ENCODE data around the gene FAM174B.

DNA sequence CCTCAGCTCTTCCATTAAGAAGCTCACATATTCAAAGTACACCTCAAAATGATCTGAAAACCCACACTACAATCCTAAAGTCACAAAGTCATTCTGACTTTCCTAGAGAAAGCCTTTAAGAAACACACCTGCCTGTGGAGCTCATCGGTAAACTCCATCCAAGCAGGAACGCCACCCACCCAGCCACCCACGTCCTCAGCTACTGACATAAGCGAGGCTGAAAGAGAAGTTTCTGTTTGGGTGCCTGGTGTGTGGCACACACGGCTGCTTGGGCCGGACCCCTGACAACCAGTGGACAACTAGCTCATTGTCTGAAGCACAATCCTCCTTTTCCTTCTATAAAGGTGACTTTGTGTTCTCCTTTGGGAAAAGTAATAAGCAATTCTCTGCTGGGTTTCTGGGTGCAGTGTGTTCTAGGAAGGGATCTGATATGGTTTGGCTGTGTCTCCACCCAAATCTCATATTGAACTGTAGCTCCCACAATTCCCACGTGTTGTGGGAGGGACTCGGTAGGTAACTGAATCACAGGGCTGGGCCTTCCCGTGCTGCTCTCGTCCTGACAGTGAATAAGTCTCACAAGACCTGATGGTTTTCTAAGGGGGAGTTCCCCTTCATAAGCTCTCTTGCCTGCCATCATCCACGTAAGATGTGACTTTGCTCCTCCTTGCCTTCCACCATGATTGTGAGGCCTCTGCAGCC, 26.1 kb downstream of the FAM174B start:
- TF ChIP-seq, protein P1, sequence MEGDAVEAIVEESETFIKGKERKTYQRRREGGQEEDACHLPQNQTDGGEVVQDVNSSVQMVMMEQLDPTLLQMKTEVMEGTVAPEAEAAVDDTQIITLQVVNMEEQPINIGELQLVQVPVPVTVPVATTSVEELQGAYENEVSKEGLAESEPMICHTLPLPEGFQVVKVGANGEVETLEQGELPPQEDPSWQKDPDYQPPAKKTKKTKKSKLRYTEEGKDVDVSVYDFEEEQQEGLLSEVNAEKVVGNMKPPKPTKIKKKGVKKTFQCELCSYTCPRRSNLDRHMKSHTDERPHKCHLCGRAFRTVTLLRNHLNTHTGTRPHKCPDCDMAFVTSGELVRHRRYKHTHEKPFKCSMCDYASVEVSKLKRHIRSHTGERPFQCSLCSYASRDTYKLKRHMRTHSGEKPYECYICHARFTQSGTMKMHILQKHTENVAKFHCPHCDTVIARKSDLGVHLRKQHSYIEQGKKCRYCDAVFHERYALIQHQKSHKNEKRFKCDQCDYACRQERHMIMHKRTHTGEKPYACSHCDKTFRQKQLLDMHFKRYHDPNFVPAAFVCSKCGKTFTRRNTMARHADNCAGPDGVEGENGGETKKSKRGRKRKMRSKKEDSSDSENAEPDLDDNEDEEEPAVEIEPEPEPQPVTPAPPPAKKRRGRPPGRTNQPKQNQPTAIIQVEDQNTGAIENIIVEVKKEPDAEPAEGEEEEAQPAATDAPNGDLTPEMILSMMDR (IDR thresholded peaks at IDR 0.05; ENCODE audit: low read length): no peak
- no peak for TF ChIP-seq EZH2 (IDR thresholded peaks at IDR 0.05; ENCODE audit: borderline replicate concordance, low read length)

Measured in OCI-LY1 (cell line).